Heart right ventricle (tissue), 16 donors: Measurements from ENCODE around the gene PAPSS2. TPM values are rescaled to one million over a fixed set of nuclear protein-coding genes. Genes with fewer than 3 reads are reported as not detected.
"Not testable (repeated sequence)": the region's sequence is repeated elsewhere in the genome, so short reads cannot be mapped to it uniquely, and the experiment has no call there.

ENCODE experiments used
- ATAC-seq, 8 donors: fragments of 200-7000 bp; cut with Tn5 transposase; one replicate each; pipeline ENCODE4 v1.9.1; 2020; ENCODE audit warnings: mild to moderate bottlenecking in 8 of 8, moderate library complexity in 8 of 8, moderate number of reproducible peaks in 1 of 8
- DNase-seq, 2 donors: peaks; one replicate each; pipeline ENCODE4 v3.0.0-alpha.2; 2020
- H3K27ac ChIP-seq, 10 donors: fragments of 200-600 bp; sonication (generic) in 2 of 10; one replicate each; pipeline versions ENCODE4 v1.5.0 to v1.8.0; 2020 to 2022; ENCODE audit warnings: mild to moderate bottlenecking in 3 of 10
- H3K27me3 ChIP-seq, 7 donors: fragments of 200-600 bp; one replicate each; pipeline ENCODE4 v1.8.0; 2021 to 2022; ENCODE audit warnings: mild to moderate bottlenecking in 2 of 7
- H3K36me3 ChIP-seq, 9 donors: fragments of 200-600 bp; sonication (generic) in 1 of 9; one replicate each; pipeline versions ENCODE4 v1.5.0 to v1.8.0; 2020 to 2022; ENCODE audit warnings: mild to moderate bottlenecking in 2 of 9
- H3K4me1 ChIP-seq, 9 donors: fragments of 200-600 bp; sonication (generic) in 1 of 9; one replicate each; pipeline versions ENCODE4 v1.5.0 to v1.8.0; 2020 to 2022; ENCODE audit warnings: mild to moderate bottlenecking in 4 of 9
- H3K4me3 ChIP-seq, 10 donors: fragments of 200-600 bp; sonication (generic) in 2 of 10; one replicate each; pipeline versions ENCODE4 v1.5.0 to v1.8.0; 2020 to 2022; ENCODE audit warnings: mild to moderate bottlenecking in 7 of 10, moderate library complexity in 2 of 10
- H3K9me3 ChIP-seq, 11 donors: fragments of 200-600 bp in 10 of 11; sonication (generic) in 2 of 11; one replicate each; pipeline versions ENCODE4 v1.5.0 to v1.8.0; 2013 to 2022; ENCODE audit warnings: mild to moderate bottlenecking in 2 of 11, control low read depth in 1 of 11, moderate library complexity in 1 of 11
- WGBS, 2 donors: extraction: QIAGEN DNeasy Blood & Tissue Kit; methylation state at CpG; one replicate each; pipeline ENCODE4 v1.1.7; 2013; ENCODE audit warnings: inconsistent platforms in 1 of 2; 5-methylcytosine and 5-hydroxymethylcytosine counted together
- intact Hi-C, 10 donors: fragments of 100-400 bp; cut with DNase I; formaldehyde crosslinking; loops; one replicate each; pipeline versions ENCODE4 v1.11.1 to v1.14.2; 2022
- polyA plus RNA-seq, 2 donors: library from polyadenylated mRNA; stranded (reverse); fragments of 200-250 nt; gene quantifications; one replicate each; pipeline ENCODE4 v1.2.3, GENCODE V29; 2013
- total RNA-seq, 10 donors: library from RNA; stranded (reverse); fragmentation: NEBNext Ultra II Directional in 3 of 10; extraction: Animal tissue kit (Norgen Biotek cat#: 25700) in 3 of 10; gene quantifications; one replicate each; pipeline versions ENCODE4 v1.2.1 to v1.2.4, GENCODE V29; 2021 to 2023
- TF ChIP-seq, protein P1 (sequence below), 9 donors: fragments of 200-600 bp; sonication (generic) in 2 of 9; IDR thresholded peaks; one replicate each; pipeline versions ENCODE4 v1.5.0 to v1.8.0; 2021 to 2022; ENCODE audit warnings: antibody characterized with exemption in 9 of 9, mild to moderate bottlenecking in 5 of 9, moderate library complexity in 1 of 9
- donor health status: Arrhythmogenic right ventricular cardiomyopathy.
- donor health status: ischemic (EF 13 %, LVEDD 7.1; RV severe dilation, severe dysfunction).
- donor health status: healthy with polysubstance abuse.
- donor health status: DM: no; HTN: yes; CAD: no.
- donor health status: DM: no; HTN: no; CAD: no.
- donor health status: ischemic (EF 25% LVEDD 6.9; RV normal size, moderate dysfunction).
- donor health status: ischemic (EF 25% LVEDD 5.7; RV mildly dilated, moderate dysfunction).
- donor health status: healthy.
- donor health status: DM: yes; HTN: yes; CAD: no.
- donor health status: Ischemic cardiomyopathy.
- donor health status: ischemic (EF 35%, LVEDD 5.7; RV mildly dilated, moderate dysfunction).
- donor health status: nonischemic (EF 11% LVEDD 7.7; RV severe dilation, severe dysfunction).
- donor health status: DM: yes; HTN: yes; CAD: no.
- donor health status: PGD.
- donor health status: ischemic (EF 29% LVEDD 5.4; RV normal size, mild dysfunction).
- donor health status: nonischemic (EF 23%, LVEDD 6.1; RV moderate dilation, normal function).

The PAPSS2 gene
- total and polyA plus RNA-seq, 12 donors: 3.3 to 10.9 (median 6.2) TPM

DNA sequence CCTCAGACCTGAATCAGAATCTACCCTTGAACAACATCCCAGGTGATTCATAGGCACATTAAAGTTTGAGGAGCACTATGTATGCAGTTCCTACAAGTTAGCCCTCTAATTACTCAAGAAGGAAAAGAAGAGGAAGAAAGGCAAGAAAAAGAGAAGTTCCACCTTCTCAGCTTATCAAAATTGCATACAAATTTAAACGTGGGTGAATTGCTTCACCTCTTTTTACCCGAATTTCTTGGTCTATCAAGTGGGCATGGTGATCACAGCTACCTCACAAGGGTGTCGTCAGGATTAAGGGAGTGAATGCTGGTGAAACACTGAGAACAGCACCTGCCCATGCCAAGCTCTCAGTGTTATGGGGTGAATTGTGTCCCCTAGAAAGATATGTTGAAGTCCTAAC, 43.8 kb upstream of the PAPSS2 start:
- Histone ChIP-seq H3K27me3 (peaks cover 0 to 19% (median 0%) of the 10 kb centered on the region in 7 donors), H3K9me3 (peaks cover 0 to 4% (median 0%) of the 10 kb centered on the region in 11 donors), H3K27ac (no peak overlapping the region), H3K4me3 (no peak overlapping the region), H3K36me3 (no peaks in the 10 kb centered on the region), H3K4me1 (no peaks in the 10 kb centered on the region)
- TF ChIP-seq, protein P1, sequence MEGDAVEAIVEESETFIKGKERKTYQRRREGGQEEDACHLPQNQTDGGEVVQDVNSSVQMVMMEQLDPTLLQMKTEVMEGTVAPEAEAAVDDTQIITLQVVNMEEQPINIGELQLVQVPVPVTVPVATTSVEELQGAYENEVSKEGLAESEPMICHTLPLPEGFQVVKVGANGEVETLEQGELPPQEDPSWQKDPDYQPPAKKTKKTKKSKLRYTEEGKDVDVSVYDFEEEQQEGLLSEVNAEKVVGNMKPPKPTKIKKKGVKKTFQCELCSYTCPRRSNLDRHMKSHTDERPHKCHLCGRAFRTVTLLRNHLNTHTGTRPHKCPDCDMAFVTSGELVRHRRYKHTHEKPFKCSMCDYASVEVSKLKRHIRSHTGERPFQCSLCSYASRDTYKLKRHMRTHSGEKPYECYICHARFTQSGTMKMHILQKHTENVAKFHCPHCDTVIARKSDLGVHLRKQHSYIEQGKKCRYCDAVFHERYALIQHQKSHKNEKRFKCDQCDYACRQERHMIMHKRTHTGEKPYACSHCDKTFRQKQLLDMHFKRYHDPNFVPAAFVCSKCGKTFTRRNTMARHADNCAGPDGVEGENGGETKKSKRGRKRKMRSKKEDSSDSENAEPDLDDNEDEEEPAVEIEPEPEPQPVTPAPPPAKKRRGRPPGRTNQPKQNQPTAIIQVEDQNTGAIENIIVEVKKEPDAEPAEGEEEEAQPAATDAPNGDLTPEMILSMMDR (IDR thresholded peaks at IDR 0.05): no peak
- 65 to 71% methylated on average over 3 of the region's 3 CpGs for WGBS, 2 donors
- DNase-seq (no peak), ATAC-seq (no peak)
- intact Hi-C loops: no loop called here

DNA sequence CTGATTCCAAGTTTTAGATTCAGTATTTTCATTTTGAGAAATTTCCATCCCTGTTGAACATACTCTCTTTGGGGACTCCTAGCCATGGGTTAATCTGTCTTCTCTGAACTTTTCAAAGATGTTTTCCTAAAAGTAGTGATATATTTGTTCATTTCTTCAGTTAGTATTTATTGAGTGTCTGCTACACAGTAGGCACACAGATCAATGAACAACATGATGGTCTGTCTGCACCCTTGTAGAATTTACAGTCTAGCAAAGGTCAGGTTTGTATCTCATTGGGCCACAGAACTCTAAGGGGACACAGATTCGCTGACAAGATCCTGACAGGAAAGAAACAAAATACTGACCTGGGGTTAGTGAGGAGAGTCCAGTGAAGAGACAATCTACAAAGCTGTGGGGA, 42.2 kb upstream of the PAPSS2 start:
- DNase-seq (no peak), ATAC-seq (no peak)
- Histone ChIP-seq H3K9me3 (no peaks in the 10 kb centered on the region), H3K4me3 (no peak overlapping the region), H3K36me3 (no peaks in the 10 kb centered on the region), H3K27me3 (peaks cover 0 to 26% (median 0%) of the 10 kb centered on the region in 7 donors), H3K4me1 (no peaks in the 10 kb centered on the region), H3K27ac (no peak overlapping the region)
- intact Hi-C loops: no loop called here
- 86 to 95% methylated on average over 1 of the region's 1 CpG for WGBS, 2 donors
- TF ChIP-seq, protein P1 (IDR thresholded peaks at IDR 0.05): no peak

DNA sequence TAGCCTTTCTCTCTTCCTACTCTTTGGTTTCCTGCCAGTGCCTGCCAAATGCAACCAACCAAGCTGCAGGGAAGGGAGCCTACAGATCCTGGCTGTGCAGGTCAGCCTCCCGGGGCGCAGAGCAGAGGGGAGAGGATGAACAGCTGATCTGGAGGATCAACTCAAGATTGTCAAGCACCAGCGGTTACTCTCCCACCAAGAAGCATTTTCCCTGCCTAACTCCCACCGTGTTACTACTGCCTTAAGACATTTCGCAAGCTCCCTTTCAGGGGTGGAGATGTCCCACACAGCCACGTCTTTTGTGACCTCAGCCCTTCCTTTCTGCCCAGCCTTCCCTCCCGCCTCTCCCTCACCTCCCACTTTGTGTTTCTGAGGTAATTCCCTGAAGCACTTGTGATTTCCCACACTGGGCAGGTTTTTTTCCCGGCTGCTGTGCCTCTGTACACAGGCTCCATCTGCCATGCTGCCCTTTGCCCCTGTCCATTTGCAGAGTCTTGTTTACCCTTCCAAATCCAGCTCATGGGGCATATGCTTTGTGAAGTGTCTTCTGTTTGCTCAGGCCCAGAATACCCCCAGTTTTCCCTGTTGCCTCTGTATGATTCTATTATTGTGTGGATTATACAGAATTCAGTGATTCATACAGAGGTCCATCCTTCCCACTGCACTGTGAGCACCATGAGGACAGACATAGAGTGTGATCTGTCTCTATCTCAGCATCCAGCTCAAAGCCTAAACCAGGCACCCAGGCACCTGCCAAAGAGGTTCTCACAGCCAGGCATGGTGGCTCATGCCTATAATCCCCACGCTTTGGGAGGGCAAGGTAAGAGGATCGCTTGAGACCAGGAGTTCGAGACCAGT, 40.9 kb upstream of the PAPSS2 start:
- 77% methylated on average over 11 of the region's 11 CpGs for WGBS, 2 donors
- DNase-seq (no peak), ATAC-seq (no peak)
- Histone ChIP-seq H3K27ac (no peak overlapping the region), H3K9me3 (no peaks in the 10 kb centered on the region), H3K36me3 (no peaks in the 10 kb centered on the region), H3K27me3 (peaks cover 0 to 29% (median 0%) of the 10 kb centered on the region in 7 donors), H3K4me3 (no peak overlapping the region), H3K4me1 (no peaks in the 10 kb centered on the region)
- TF ChIP-seq, protein P1 (IDR thresholded peaks at IDR 0.05): no peak
- intact Hi-C loops: no loop called here

DNA sequence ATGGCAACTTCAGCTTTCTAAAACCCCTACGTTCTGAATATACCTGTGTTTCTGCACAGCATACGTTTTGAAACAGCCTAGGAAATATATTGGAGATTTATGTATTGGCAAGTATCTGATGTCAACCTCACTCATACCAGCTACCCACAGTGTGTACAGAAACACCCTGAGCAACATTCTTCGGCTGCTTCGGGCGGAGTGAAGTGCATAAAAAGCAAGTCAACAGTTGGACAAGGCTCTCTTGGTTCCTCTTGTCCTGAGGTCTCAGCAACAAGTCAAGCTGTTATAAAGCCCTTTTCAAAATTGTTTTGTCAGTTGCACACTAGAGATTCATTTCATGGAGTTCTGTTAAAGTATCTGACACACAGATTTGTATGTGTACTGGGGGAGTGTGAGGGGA, 40.0 kb upstream of the PAPSS2 start:
- TF ChIP-seq, protein P1 (IDR thresholded peaks at IDR 0.05): no peak
- Histone ChIP-seq H3K4me3 (no peak overlapping the region), H3K27ac (no peak overlapping the region), H3K9me3 (no peaks in the 10 kb centered on the region), H3K27me3 (peaks cover 0 to 29% (median 0%) of the 10 kb centered on the region in 7 donors), H3K36me3 (no peaks in the 10 kb centered on the region), H3K4me1 (no peaks in the 10 kb centered on the region)
- ATAC-seq (no peak), DNase-seq (no peak)
- 74 to 75% methylated on average over 5 of the region's 5 CpGs for WGBS, 2 donors
- intact Hi-C loops: no loop called here

DNA sequence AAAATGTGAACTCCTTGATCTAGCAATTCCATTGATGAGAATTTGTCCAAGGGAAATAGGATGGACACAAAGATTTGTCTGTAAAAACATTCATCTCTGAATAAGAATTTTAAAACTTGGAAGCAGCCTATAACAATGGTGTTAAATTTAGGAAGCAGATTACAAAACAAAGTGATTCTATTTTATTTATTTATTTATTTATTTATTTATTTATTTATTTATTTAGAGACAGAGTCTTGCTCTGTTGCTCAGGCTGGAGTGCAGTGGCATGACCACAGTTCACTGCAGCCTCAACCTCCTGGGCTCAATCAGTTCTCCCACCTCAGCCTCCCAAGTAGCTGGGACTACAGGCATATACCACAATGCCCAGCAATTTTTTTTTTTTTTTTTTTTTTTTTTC, 38.2 kb upstream of the PAPSS2 start:
- H3K27me3 ChIP-seq: peaks cover 0 to 29% (median 0%) of the 10 kb centered on the region in 7 donors
- H3K36me3 ChIP-seq, H3K27ac ChIP-seq, H3K4me1 ChIP-seq, ATAC-seq, intact Hi-C loops, H3K4me3 ChIP-seq, H3K9me3 ChIP-seq, DNase-seq: not testable (repeated sequence)
